T-cell (primary cell): Measurements from ENCODE around the gene FOXP4. TPM values are rescaled to one million over a fixed set of nuclear protein-coding genes. Genes with fewer than 3 reads are reported as not detected.

ENCODE experiments used
- ATAC-seq, 4 experiments: fragments of 200-7000 bp in 3 of 4; fragments of 150-1000 bp in 1 of 4; cut with Tn5 transposase; replicated peaks in 1 of 4; 1 replicate in 3 of 4; 2 replicates in 1 of 4; pipeline ENCODE4 v1.10.0; 2021; ENCODE audit warnings: moderate library complexity in 3 of 4, mild to moderate bottlenecking in 2 of 4, moderate number of reproducible peaks in 1 of 4
- CTCF ChIA-PET, 2 donors: fragments of 300-600 bp; sonication (Branson Sonifier 250); formaldehyde crosslinking; loops; one replicate each; lab custom pipeline; 2022; ENCODE audit warnings: antibody characterized with exemption in 2 of 2; lab: Charles Lee
- POLR2A ChIA-PET, 2 donors: fragments of 300-600 bp; sonication (Branson Sonifier 250); formaldehyde crosslinking; loops; one replicate each; lab custom pipeline; 2022; ENCODE audit warnings: antibody characterized with exemption in 2 of 2; lab: Charles Lee
- DNase-seq, 35 experiments: peaks; one replicate each; pipeline versions ENCODE4 v3.0.0 to v3.0.0-alpha.2; 2013 to 2023
- H3K27ac ChIP-seq: one replicate; pipeline ENCODE4 v1.5.1; 2013; ENCODE audit warnings: low read length
- H3K27me3 ChIP-seq, 2 experiments: replicated peaks in 1 of 2; 1 replicate in 1 of 2; 2 replicates in 1 of 2; pipeline versions ENCODE4 v1.6.1 to v1.7.0; 2013; ENCODE audit warnings: low read length in 1 of 2, mixed read lengths in 1 of 2; ENCODE audit not compliant: control insufficient read depth in 2 of 2, insufficient read depth in 2 of 2; ENCODE audit errors: extremely low read depth in 1 of 2
- H3K36me3 ChIP-seq, 2 donors: 1 replicate in 1 of 2; 2 replicates in 1 of 2; pipeline versions ENCODE4 v1.6.1 to v1.7.0; 2013; ENCODE audit warnings: low read length in 1 of 2; ENCODE audit not compliant: control insufficient read depth in 2 of 2, insufficient read depth in 1 of 2; ENCODE audit errors: extremely low read depth in 1 of 2
- H3K4me1 ChIP-seq, 2 experiments: 1 replicate in 1 of 2; 2 replicates in 1 of 2; pipeline versions ENCODE4 v1.6.1 to v1.7.0; 2013; ENCODE audit warnings: low read length in 2 of 2, mixed read lengths in 1 of 2; ENCODE audit not compliant: insufficient read depth in 2 of 2, control insufficient read depth in 1 of 2; ENCODE audit errors: extremely low read depth in 1 of 2
- H3K4me3 ChIP-seq, 2 donors: 1 replicate in 1 of 2; 2 replicates in 1 of 2; pipeline versions ENCODE4 v1.5.1 to v1.7.0; 2013; ENCODE audit warnings: mild to moderate bottlenecking in 2 of 2, low read length in 1 of 2, moderate library complexity in 1 of 2; ENCODE audit not compliant: control insufficient read depth in 1 of 2; ENCODE audit errors: extremely low read depth in 1 of 2
- H3K9me3 ChIP-seq: 2 replicates; pipeline ENCODE4 v1.7.0; 2013
- H3K27ac Mint-ChIP-seq, 2 donors: one replicate each; pipeline ENCODE4 v1.8.0; 2020 to 2021; ENCODE audit warnings: mild to moderate bottlenecking in 2 of 2, mixed read lengths in 2 of 2
- H3K27me3 Mint-ChIP-seq, 2 donors: one replicate each; pipeline ENCODE4 v1.8.0; 2021 to 2022; ENCODE audit warnings: mixed read lengths in 2 of 2
- H3K36me3 Mint-ChIP-seq: one replicate; pipeline ENCODE4 v1.8.0; 2021; ENCODE audit warnings: mixed read lengths
- H3K4me1 Mint-ChIP-seq, 3 donors: one replicate each; pipeline ENCODE4 v1.8.0; 2020 to 2022; ENCODE audit warnings: mixed read lengths in 3 of 3, mild to moderate bottlenecking in 1 of 3
- H3K4me3 Mint-ChIP-seq, 3 donors: one replicate each; pipeline ENCODE4 v1.8.0; 2020 to 2022; ENCODE audit warnings: mild to moderate bottlenecking in 3 of 3, mixed read lengths in 3 of 3, moderate library complexity in 3 of 3
- H3K9me3 Mint-ChIP-seq, 3 donors: one replicate each; pipeline ENCODE4 v1.8.0; 2020 to 2022; ENCODE audit warnings: mixed read lengths in 3 of 3
- WGBS: methylation state at CpG from one replicate; pipeline ENCODE4 v1.1.5; 2013; ENCODE audit warnings: missing lambda C conversion rate; ENCODE audit not compliant: insufficient coverage; 5-methylcytosine and 5-hydroxymethylcytosine counted together
- total RNA-seq, 35 experiments: library from RNA in 6 of 35; stranded (reverse) in 6 of 35; fragments of 120-200 nt in 1 of 35; gene quantifications; one replicate each; pipeline versions ENCODE4 v1.2.1 to v1.2.4 and lab custom pipeline; 2013 to 2026

FOXP4 gene
- total RNA-seq, 5 donors from 2014 or later (not counting 1 experiment from before 2014, with no cell fraction given) = 4.6 to 10.1 (median 9.5) TPM

DNA sequence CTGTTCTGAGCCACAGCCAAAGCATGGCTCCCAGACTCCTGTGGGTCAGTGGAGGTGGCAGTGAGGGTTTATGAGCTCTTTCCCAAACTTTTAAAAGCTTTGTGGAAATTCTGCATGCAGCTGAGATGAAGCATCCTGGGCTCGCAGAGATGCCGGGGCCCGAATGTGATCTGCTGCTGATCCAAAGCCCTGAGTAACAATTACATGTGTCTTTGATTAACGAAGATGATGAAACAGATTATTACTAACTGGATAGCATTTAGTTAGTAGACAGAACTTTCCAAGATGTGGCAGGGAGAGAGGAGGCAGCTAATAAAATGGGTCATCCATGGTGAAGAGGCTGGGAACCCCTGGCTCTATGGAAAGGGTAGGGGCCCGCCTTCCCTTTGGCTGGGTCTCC lies 48.1 kb downstream of the FOXP4 start:
- H3K9me3 Mint-ChIP-seq = no peaks in the 10 kb centered on the region
- Histone ChIP-seq H3K4me3 (no peak overlapping the region), H3K36me3 (peaks cover 4 to 9% of the 10 kb centered on the region in 2 donors), H3K27me3 (peaks cover 0 to 2% of the 10 kb centered on the region in 2 experiments), H3K4me1 (peaks cover 0 to 5% of the 10 kb centered on the region in 2 experiments), H3K9me3 (no peaks in the 10 kb centered on the region), H3K27ac (no peak overlapping the region)
- no peaks in the 10 kb centered on the region for H3K4me1 Mint-ChIP-seq
- ATAC-seq (no peak), DNase-seq (no peak)
- no peak overlapping the region for H3K4me3 Mint-ChIP-seq
- peaks cover 16% of the 10 kb centered on the region for H3K36me3 Mint-ChIP-seq
- WGBS = 100% methylated on average over 1 of the region's 5 CpGs
- no peak overlapping the region for H3K27ac Mint-ChIP-seq
- ChIA-PET CTCF (interaction anchor here (0.6 to 1.0 kb wide), 2 partner anchors 71 to 169 kb away, joined by 3 to 4 read pairs; no protein-coding TSS in a partner anchor), POLR2A (no interaction called here)
- H3K27me3 Mint-ChIP-seq = no peaks in the 10 kb centered on the region

DNA sequence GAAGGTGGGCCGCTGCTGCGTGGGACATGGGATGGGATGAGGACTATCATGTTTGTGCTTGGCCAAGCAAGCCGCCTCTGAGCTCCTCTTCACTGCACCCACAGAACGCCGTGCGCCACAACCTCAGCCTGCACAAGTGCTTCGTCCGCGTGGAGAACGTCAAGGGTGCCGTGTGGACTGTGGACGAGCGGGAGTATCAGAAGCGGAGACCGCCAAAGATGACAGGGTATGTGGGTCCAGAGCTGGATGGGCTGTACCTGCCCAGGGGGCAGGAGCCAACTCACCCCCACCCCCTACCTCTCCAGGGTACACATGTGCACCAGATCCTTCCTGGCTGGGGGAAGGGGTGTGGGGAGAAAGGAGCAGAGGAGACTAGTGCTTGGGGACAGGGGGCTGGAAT lies 48.6 kb downstream of the FOXP4 start:
- ChIA-PET CTCF (interaction anchor here in 1 of 2 donors (1.0 kb wide), 1 partner anchor 170 kb away, joined by 4 read pairs; no protein-coding TSS in a partner anchor), POLR2A (no interaction called here)
- Histone ChIP-seq H3K4me3 (no peak overlapping the region), H3K4me1 (peaks cover 0 to 5% of the 10 kb centered on the region in 2 experiments), H3K36me3 (peaks cover 4 to 9% of the 10 kb centered on the region in 2 donors), H3K9me3 (no peaks in the 10 kb centered on the region), H3K27ac (no peak overlapping the region), H3K27me3 (peaks cover 0 to 2% of the 10 kb centered on the region in 2 experiments)
- no peak overlapping the region for H3K4me3 Mint-ChIP-seq
- DNase-seq (no peak), ATAC-seq (no peak)
- no peaks in the 10 kb centered on the region for H3K27me3 Mint-ChIP-seq
- H3K36me3 Mint-ChIP-seq = peaks cover 16% of the 10 kb centered on the region
- no peaks in the 10 kb centered on the region for H3K9me3 Mint-ChIP-seq
- 89% methylated on average over 8 of the region's 15 CpGs for WGBS
- H3K27ac Mint-ChIP-seq = no peak overlapping the region
- no peaks in the 10 kb centered on the region for H3K4me1 Mint-ChIP-seq

DNA sequence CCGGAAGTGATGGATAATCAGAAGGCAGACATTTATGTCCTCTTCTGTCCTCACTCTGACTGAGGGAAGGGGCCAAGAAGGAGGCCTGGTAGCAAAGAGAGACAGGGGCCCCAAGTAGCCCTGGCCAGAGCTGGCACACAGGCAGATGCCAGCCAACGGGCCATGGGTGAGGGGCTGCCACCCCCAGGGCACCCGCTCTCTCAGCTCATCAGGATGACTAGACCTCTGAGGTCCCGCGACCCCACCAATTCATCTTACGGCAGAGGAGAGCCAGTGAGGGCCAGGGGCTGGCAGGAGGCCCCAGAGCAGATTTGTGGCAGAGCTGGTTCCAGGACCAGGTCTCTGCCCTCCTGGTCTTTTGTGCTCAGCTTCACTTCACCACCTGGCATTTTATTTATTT lies 49.0 kb downstream of the FOXP4 start:
- H3K36me3 ChIP-seq = peaks cover 4 to 9% of the 10 kb centered on the region in 2 donors
- no peaks in the 10 kb centered on the region for H3K27me3 Mint-ChIP-seq
- POLR2A ChIA-PET = no interaction called here
- no peak overlapping the region for H3K4me3 Mint-ChIP-seq
- CTCF ChIA-PET = interaction anchor here in 1 of 2 donors (1.0 kb wide), 1 partner anchor 221 kb away, joined by 4 read pairs; no protein-coding TSS in a partner anchor
- DNase-seq (no peak), ATAC-seq (no peak)
- peaks cover 0 to 2% of the 10 kb centered on the region in 2 experiments for H3K27me3 ChIP-seq
- no peaks in the 10 kb centered on the region for H3K4me1 Mint-ChIP-seq
- H3K36me3 Mint-ChIP-seq = peaks cover 16% of the 10 kb centered on the region
- peaks cover 0 to 5% of the 10 kb centered on the region in 2 experiments for H3K4me1 ChIP-seq
- no peak overlapping the region for H3K4me3 ChIP-seq
- WGBS = 88% methylated on average over 6 of the region's 6 CpGs
- H3K27ac Mint-ChIP-seq = no peak overlapping the region
- no peak overlapping the region for H3K27ac ChIP-seq
- no peaks in the 10 kb centered on the region for H3K9me3 Mint-ChIP-seq
- no peaks in the 10 kb centered on the region for H3K9me3 ChIP-seq

DNA sequence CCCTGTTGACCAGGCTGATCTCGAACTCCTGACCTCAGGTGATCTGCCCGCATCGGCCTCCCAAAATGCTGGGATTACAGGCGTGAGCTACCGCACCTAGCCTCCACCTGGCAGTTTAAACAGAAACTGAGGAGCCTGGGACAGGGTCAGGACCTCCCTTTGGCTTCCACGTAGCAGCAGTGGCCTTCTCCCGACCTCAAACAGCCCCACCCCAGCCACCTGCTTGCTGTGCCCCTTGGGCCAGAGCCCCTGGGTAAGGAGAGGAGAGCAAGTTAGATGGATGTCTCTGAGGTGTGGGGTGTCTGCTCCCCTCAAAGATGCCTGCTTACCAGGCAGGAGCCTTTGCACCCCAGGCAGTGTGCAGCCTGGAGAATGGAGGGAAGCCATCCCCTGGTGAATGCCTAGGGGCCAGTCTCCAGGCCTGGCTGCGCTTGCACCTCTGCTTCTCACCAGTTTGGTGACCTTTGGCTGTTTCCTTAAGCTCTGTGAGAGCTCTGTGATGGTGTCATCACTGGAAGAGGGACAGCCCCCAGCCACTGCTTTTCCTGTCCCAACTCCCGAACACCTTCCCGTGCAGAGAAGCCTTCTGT lies 50.0 kb downstream of the FOXP4 start:
- Histone ChIP-seq H3K4me1 (peaks cover 0 to 5% of the 10 kb centered on the region in 2 experiments), H3K4me3 (no peak overlapping the region), H3K9me3 (no peaks in the 10 kb centered on the region), H3K36me3 (peaks cover 4 to 8% of the 10 kb centered on the region in 2 donors), H3K27me3 (peaks cover 0 to 2% of the 10 kb centered on the region in 2 experiments), H3K27ac (no peak overlapping the region)
- DNase-seq = no peak
- ATAC-seq = no peak
- no peaks in the 10 kb centered on the region for H3K27me3 Mint-ChIP-seq
- ChIA-PET CTCF (interaction anchor here in 1 of 2 donors (0.6 to 1.0 kb wide), 2 partner anchors 34 to 222 kb away, joined by 4 to 10 read pairs; no protein-coding TSS in a partner anchor), POLR2A (no interaction called here)
- H3K36me3 Mint-ChIP-seq = peaks cover 11% of the 10 kb centered on the region
- no peak overlapping the region for H3K27ac Mint-ChIP-seq
- no peak overlapping the region for H3K4me3 Mint-ChIP-seq
- H3K4me1 Mint-ChIP-seq = no peaks in the 10 kb centered on the region
- H3K9me3 Mint-ChIP-seq = no peaks in the 10 kb centered on the region
- 96% methylated on average over 8 of the region's 10 CpGs for WGBS

DNA sequence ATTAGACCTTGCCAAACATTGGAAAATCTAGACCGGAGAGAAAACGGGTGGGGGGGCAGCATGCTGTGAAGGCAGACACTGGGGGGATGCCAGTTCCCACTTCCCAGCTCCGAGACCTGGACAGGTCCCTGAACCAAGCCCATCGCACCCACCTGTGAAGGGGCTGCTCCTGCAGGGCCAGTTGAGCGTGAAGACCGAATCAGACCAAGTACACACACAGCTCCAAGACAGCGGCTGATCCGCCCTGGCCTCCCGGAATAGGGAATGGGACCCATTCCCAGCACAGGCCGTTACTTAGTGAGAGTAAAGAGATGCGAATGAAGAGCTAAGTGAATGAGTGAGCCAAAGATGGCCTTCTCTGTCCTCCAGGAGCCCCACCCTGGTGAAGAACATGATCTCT lies 50.6 kb downstream of the FOXP4 start:
- Mint-ChIP-seq H3K4me1 (no peaks in the 10 kb centered on the region), H3K36me3 (peaks cover 11% of the 10 kb centered on the region), H3K27me3 (no peaks in the 10 kb centered on the region), H3K9me3 (no peaks in the 10 kb centered on the region), H3K4me3 (no peak overlapping the region), H3K27ac (no peak overlapping the region)
- Histone ChIP-seq H3K9me3 (no peaks in the 10 kb centered on the region), H3K36me3 (peaks cover 3 to 4% of the 10 kb centered on the region in 2 donors), H3K27ac (no peak overlapping the region), H3K4me1 (peaks cover 0 to 5% of the 10 kb centered on the region in 2 experiments), H3K27me3 (peaks cover 0 to 2% of the 10 kb centered on the region in 2 experiments), H3K4me3 (no peak overlapping the region)
- no peak for DNase-seq
- ATAC-seq = no peak
- ChIA-PET POLR2A (no interaction called here), CTCF (interaction anchor here (0.6 to 0.7 kb wide), 2 partner anchors 34 to 228 kb away, joined by 9 to 10 read pairs; no protein-coding TSS in a partner anchor)
- WGBS = 88% methylated on average over 3 of the region's 11 CpGs

DNA sequence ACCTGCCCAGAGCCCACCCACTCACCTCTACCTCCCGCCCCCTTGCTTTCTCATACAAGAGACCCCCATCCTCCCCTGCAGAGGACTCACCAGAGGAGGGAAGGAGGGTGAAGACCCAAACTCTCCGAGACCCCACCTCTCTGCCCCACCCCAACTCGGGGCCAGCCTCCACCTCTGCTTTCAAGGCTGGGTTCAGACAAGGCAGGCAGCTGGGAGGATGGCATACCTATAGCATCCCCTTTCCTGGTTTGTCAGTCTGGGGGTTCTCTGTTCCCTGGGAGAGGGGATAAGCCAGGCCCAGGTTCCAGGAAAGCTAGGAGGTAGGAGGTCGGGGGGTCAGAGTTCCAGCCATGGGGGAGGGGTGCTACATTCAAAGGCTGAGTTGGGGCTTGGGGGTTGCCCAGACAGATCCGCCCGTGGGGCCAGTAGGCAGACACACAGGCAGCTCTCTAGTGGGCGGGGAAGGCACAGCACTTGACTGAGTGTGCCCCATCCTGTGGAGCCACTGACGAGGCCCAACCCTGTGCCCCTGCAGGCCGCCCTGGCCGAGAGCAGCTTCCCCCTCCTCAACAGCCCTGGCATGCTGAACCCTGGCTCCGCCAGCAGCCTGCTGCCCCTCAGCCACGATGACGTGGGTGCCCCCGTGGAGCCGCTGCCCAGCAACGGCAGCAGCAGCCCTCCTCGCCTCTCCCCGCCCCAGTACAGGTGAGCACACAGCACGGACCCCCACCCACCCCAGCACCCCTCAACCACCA lies 51.2 kb downstream of the FOXP4 start:
- Mint-ChIP-seq H3K27me3 (no peaks in the 10 kb centered on the region), H3K36me3 (peaks cover 11% of the 10 kb centered on the region), H3K4me3 (no peak overlapping the region), H3K4me1 (no peaks in the 10 kb centered on the region), H3K9me3 (no peaks in the 10 kb centered on the region), H3K27ac (no peak overlapping the region)
- ATAC-seq (no peak), DNase-seq (no peak)
- no peak overlapping the region for H3K27ac ChIP-seq
- H3K9me3 ChIP-seq = no peaks in the 10 kb centered on the region
- H3K36me3 ChIP-seq = peaks cover 3 to 4% of the 10 kb centered on the region in 2 donors
- no peaks in the 10 kb centered on the region for H3K4me1 ChIP-seq
- peaks cover 0 to 7% of the 10 kb centered on the region in 2 experiments for H3K27me3 ChIP-seq
- CTCF ChIA-PET = interaction anchor here (0.7 kb wide), 2 partner anchors 173 to 227 kb away, joined by 3 to 9 read pairs; no protein-coding TSS in a partner anchor
- no peak overlapping the region for H3K4me3 ChIP-seq
- WGBS = 85% methylated on average over 10 of the region's 19 CpGs
- POLR2A ChIA-PET = no interaction called here
